Stimulated activated naive CD8-positive, alpha-beta T cell treated with anti-CD3 and anti-CD28 coated beads, Interleukin-15, Interleukin-2, amounts not matched to agents 100 ng/mL and 50 ng/mL, for 24 hours (primary cell): ENCODE data around the gene RNF152.

Source experiments
- H3K27ac Mint-ChIP-seq: one replicate; pipeline ENCODE4 v1.8.0; 2021; ENCODE audit warnings: mild to moderate bottlenecking, mixed read lengths
- H3K27me3 Mint-ChIP-seq: one replicate; pipeline ENCODE4 v1.8.0; 2021; ENCODE audit warnings: mixed read lengths
- H3K36me3 Mint-ChIP-seq: one replicate; pipeline ENCODE4 v1.8.0; 2021; ENCODE audit warnings: low read depth, mixed read lengths
- H3K4me1 Mint-ChIP-seq: one replicate; pipeline ENCODE4 v1.8.0; 2021; ENCODE audit warnings: low read depth, mixed read lengths
- H3K4me3 Mint-ChIP-seq: one replicate; pipeline ENCODE4 v1.8.0; 2021; ENCODE audit warnings: mild to moderate bottlenecking, mixed read lengths
- H3K9me3 Mint-ChIP-seq: one replicate; pipeline ENCODE4 v1.8.0; 2021; ENCODE audit warnings: mixed read lengths

Gene RNF152

DNA sequence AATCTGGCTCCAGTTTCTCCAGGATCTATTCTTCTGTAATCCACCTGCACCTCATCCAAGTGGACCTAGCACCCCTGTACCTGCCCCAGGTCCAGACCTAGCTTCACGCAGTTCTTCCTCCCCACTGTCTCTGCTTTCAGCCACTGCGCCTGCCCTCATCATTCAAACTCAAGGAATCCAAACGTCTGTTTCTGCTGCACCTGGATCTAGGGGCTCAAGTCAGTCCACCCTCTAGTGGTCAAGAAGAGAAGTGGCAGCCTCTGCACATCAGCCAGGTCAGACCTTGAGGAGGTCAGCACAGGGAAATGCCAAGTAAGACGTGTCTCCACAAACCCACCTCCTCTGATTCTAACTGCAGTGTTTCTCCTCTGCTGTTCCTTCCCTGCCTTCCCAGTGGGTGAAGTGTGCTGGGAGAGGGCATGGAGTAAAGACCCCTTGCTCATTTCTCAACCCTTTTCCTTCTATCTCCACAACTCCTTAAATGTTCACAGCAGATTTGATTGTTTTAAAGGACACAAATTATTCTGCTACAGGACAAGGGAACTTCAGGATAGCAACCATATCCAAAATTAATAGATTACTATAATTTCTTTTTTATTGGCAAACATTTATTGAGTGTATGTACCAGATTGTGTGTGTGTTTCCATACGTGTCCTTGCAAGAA is 8.6 kb upstream of the RNF152 start:
- Mint-ChIP-seq H3K4me3 (no peak overlapping the region), H3K27me3 (peaks cover 40% of the 10 kb centered on the region), H3K9me3 (no peaks in the 10 kb centered on the region), H3K36me3 (no peaks in the 10 kb centered on the region), H3K27ac (no peak overlapping the region), H3K4me1 (no peaks in the 10 kb centered on the region)

DNA sequence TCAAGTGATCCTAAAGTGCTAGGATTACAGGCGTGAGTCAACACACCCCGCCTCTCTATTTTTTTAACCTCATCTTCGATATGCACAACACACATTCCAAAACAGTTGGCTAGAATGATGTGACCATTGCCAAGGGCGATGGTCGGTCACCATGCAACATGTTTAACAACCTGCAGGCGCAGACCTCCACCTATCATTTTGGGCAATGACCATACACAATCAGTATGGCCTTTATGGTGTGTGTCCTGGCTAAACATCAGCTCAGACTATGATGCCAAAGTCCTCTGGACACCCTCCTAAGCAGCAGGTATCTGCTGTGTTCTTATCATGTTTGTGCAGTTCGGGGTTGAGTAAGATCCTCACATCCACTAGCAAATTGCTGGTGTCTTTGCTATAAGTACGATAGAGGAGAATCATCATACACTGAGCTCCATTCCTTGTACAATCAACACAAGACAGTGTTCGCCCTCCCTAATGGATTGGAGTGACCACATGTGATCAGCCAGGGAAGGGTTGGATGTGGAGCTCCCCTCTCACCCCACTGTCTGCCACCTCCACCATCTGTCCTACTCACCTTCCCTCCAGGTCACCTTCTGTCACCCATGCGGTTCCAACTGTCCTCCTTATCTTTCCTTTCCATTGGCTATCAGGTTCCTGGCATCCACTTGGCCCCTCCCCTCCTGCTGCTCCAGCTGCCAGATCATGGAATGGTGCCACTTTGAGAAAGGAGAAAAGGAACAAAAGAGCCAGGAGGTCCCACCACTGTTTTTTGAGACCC is 7.9 kb upstream of the RNF152 start:
- Mint-ChIP-seq H3K4me1 (no peaks in the 10 kb centered on the region), H3K36me3 (no peaks in the 10 kb centered on the region), H3K27me3 (peaks cover 43% of the 10 kb centered on the region), H3K4me3 (no peak overlapping the region), H3K9me3 (no peaks in the 10 kb centered on the region), H3K27ac (no peak overlapping the region)

DNA sequence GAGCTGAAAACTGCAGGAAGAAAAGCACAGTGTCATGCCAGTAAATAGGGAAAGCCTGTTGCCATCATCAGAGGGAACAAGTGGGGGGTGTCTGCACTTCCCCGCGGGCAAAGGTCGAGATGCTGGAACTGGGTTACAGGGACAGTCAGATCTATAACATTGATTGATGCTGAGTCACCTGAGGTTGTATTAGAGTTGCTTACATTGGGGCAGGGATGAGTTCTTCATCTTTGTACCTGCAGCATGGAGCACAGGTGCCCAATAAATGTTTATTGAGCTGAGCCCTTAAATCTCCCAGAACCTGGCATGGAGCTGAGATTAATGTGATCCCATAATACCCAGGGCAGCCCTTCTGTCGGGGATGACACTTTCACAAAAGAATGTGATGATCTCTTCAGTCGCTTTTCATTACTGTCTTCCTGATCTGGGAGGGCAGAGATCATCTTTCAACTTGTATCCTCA is 5.9 kb upstream of the RNF152 start:
- no peak overlapping the region for H3K27ac Mint-ChIP-seq
- no peaks in the 10 kb centered on the region for H3K9me3 Mint-ChIP-seq
- peaks cover 42% of the 10 kb centered on the region for H3K27me3 Mint-ChIP-seq
- no peaks in the 10 kb centered on the region for H3K36me3 Mint-ChIP-seq
- H3K4me1 Mint-ChIP-seq, result peaks cover 5% of the 10 kb centered on the region
- no peak overlapping the region for H3K4me3 Mint-ChIP-seq

DNA sequence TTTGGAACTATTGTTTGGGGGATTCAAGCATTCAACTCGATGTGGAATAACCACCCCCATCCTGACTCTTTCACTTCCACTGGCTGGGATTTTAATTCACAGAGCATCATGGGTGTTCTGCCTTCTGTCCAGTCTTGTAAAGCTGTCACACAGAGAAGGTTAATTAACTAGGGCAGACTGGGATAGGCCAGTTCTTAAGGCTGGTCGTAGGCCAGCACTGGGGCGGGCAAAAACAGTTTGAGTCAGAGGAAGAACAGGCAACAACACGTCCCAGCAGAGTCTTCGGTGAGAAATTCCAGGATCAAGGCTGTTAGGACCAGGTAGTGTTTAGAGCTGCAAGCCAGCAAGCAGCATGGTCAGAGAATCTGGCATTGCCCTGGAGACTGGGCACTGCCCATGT is 4.0 kb upstream of the RNF152 start:
- Mint-ChIP-seq H3K4me3 (no peak overlapping the region), H3K9me3 (no peaks in the 10 kb centered on the region), H3K4me1 (peaks cover 14% of the 10 kb centered on the region), H3K36me3 (no peaks in the 10 kb centered on the region), H3K27ac (no peak overlapping the region), H3K27me3 (peaks cover 52% of the 10 kb centered on the region)

DNA sequence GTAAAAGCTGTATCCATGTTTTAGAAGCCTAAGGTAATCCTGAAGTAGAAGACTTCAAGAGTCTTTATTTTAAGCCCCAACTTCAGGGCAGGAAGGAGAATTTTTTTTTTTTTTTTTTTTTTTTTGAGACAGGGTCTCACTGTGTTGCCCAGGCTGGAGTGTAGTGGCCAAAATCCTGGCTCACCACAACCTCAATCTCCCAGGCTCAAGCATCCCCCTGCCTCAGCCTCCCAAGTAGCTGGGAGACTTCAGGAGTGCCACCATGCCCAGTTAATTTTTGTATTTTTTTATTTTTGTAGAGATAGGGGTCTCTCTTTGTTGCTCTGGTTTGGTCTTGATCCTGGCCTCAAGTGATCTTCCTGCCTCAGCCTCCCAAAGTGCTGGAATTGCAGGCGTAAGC is 3.3 kb upstream of the RNF152 start:
- Mint-ChIP-seq H3K27me3 (peaks cover 53% of the 10 kb centered on the region), H3K36me3 (no peaks in the 10 kb centered on the region), H3K9me3 (no peaks in the 10 kb centered on the region), H3K4me3 (no peak overlapping the region), H3K4me1 (peaks cover 14% of the 10 kb centered on the region), H3K27ac (no peak overlapping the region)

DNA sequence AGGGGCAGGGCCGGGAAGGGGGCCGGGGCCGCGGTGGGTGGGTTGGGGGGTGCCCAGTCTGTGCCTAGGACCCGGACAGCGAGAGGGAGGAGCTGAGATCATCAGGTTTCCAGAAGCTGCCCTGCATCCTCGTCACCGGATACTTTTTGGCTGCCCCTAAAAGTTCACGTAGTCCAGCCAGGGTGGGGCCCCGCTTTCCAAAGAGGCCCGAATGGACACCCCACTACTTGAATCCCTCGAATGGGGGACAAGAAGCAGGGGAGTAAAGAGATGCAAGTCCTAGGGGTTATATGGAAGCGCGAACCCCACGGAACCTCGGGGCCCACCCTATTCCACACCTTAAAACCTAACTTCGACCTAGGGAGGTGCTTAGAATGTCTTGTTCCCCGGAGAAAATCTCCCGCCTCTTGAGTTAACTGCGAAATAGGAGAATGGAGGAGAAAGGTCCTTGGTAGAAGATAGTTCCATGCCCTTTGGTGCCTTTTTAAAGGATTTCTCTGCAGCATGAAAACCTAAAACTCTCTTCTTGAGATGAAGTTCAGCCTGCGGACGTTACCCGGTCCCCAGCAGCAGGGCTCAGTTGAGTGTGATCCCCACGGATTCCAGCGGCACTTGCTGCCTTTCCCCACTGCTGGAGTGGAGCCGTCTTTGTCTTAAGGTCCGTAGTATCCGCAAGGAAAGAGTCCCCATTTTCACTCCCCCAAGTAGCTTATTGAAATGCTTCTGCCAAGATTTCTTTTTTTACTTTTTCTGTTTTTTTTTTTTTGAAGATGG is 2.1 kb upstream of the RNF152 start:
- H3K4me1 Mint-ChIP-seq, result peaks cover 14% of the 10 kb centered on the region
- H3K27ac Mint-ChIP-seq, result no peak overlapping the region
- H3K4me3 Mint-ChIP-seq, result peak overlapping the region; percentile 81
- peaks cover 62% of the 10 kb centered on the region for H3K27me3 Mint-ChIP-seq
- no peaks in the 10 kb centered on the region for H3K36me3 Mint-ChIP-seq
- no peaks in the 10 kb centered on the region for H3K9me3 Mint-ChIP-seq

DNA sequence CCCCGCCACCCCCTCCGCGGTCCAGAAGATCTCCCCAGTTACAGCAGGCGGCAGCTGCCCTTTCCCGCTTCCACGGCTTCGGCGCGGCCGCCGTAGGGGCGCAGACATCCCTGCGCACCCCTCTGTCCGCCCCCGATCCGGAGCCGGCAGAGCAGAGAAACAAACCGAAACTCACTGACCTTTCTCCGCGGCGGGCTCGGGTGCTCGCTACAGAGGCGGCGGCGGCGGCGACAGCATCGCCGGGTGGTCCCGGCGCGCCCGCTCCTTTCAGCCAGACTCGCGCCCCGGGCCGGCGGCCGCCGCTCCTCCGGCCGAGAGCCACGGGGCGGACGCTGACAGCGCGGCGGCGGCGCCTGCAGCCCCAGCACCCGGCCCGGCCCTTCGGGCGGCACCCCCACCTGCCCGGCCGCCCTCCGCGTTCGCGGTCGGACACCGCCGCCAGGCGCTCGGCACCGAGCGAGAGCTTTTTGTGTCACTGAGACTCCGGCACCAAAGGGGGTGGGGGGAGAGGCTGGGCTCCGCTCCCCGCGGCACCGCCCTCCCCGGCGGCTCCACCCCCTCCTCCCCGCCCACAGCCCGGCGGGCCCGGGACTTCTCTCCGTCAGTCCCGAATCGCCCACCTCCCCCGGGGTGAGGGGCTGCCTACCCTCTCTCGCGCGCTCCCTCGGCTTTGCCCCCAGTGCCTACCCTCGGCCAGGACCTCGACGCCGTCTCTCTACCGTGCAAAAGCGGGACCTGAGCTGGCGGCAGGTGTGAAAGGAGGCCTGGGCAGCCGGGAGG is 1.4 kb upstream of the RNF152 start:
- Mint-ChIP-seq H3K9me3 (no peaks in the 10 kb centered on the region), H3K27ac (no peak overlapping the region), H3K4me1 (peaks cover 14% of the 10 kb centered on the region), H3K27me3 (peaks cover 62% of the 10 kb centered on the region), H3K36me3 (no peaks in the 10 kb centered on the region), H3K4me3 (peak overlapping the region; percentile 81)

DNA sequence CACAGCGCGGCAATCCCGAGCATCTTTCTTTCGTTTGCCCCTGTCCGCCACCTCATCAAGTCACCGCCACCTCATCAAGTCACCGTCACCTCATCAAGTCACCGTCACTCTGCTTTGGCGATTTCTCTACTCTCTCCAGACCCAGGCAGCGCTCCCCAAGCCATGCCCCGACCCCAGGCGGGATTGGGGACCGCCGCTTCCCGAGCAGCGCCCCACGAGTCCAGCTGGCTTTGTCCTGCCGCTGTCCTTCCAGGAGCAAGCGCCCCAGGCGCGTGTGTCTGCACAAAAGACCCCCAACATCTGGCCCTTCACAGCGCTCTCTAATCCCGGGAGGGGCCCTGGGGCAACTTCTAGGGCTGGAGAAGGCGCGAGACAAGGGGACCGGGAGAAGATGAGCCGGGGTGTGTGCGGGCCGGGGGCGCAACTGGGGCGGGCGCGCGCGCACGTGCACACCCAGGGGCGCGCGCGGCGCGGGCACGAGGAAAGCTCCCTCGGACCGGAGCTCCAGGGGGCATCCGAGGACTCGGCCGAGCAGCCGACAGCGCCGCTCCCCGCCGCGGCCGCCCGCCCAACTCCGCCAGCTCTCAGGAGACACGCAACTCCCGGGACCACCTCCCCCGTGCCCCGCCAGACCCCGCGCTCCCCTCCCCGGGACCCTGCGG is 633 bp upstream of the RNF152 start:
- no peak overlapping the region for H3K27ac Mint-ChIP-seq
- H3K36me3 Mint-ChIP-seq, result no peaks in the 10 kb centered on the region
- H3K9me3 Mint-ChIP-seq, result no peaks in the 10 kb centered on the region
- H3K4me3 Mint-ChIP-seq, result peak overlapping the region; percentile 81
- H3K4me1 Mint-ChIP-seq, result peaks cover 14% of the 10 kb centered on the region
- peaks cover 55% of the 10 kb centered on the region for H3K27me3 Mint-ChIP-seq

DNA sequence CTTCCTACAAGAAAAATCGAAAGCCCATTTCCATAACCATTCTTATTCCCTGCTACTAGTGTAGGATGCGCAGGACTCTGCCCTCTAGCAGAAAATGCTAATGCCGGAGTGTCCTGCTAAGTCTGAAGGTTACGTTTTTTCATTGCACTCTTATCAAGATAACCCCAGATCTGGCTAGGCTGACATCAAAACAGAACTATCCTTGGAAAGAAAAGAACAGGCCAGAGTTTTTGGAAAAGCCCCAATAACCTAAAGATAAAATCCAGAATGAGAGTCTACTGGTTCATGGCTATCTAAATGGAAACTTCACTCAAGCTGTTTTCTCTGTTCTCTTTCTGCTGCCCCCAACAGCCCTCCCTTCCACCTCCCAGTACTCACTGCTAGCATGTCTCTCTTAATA is 913 bp downstream of the RNF152 start:
- Mint-ChIP-seq H3K36me3 (no peaks in the 10 kb centered on the region), H3K9me3 (no peaks in the 10 kb centered on the region), H3K4me3 (no peak overlapping the region), H3K4me1 (peaks cover 14% of the 10 kb centered on the region), H3K27me3 (peaks cover 44% of the 10 kb centered on the region), H3K27ac (no peak overlapping the region)

DNA sequence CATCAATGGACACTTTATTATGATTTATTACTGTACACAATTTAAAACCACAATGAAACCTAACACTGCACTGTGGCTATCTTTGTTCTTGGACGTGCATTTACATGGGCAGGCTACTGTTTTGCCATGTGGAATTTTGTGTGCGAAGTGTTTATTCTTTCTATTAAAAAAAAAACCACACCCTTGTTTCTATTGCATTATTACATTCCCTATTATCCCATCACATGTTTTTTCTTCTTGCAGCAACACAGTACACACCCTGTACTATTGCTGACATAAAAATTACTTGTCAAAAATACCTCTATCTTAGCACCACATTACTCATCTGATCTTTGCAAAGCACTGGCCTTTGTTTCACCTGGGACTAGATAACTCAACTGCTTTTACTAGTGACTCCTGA is 1.5 kb downstream of the RNF152 start:
- Mint-ChIP-seq H3K27me3 (peaks cover 38% of the 10 kb centered on the region), H3K9me3 (no peaks in the 10 kb centered on the region), H3K36me3 (no peaks in the 10 kb centered on the region), H3K4me3 (no peak overlapping the region), H3K27ac (no peak overlapping the region), H3K4me1 (peaks cover 14% of the 10 kb centered on the region)

DNA sequence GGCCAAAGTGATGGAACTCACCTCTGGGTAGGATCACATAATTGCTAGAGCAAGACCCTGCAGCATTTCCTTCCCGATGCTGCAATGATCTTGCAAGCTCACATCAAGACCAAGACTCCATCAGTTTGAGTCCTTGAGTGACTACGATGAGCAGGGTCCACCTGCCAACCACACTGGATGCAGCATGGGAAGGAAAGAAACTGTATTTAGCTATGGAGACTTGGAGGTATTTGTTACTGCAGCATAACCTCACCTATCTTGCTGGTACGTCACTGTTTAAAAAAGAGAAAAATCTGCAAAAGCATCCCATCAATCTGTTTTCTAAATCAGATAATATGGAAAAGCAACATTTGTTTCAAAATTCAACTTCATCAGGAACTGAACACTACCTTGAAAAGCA is 2.5 kb downstream of the RNF152 start:
- H3K4me1 Mint-ChIP-seq, result peaks cover 14% of the 10 kb centered on the region
- H3K4me3 Mint-ChIP-seq, result no peak overlapping the region
- peaks cover 37% of the 10 kb centered on the region for H3K27me3 Mint-ChIP-seq

DNA sequence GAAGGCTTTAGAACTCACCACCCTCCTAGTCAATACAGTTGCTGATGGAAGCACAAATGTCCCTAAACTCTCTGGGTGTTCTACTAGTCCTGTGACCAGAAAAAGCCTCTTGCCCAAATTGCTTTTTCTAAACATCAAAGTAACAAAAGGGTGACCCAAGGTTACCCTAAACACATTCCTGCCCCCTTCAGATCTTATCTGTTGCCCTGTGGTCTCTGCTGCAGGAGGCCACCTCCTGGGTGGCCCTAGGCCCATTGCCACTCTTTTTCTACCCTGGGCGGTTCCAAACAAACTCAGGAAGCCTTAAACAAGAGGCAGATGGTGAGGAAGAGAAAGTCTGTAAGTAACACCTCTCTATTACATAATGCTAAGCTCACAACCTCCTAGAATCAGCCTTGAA is 3.3 kb downstream of the RNF152 start:
- Mint-ChIP-seq H3K27ac (no peak overlapping the region), H3K4me1 (peaks cover 9% of the 10 kb centered on the region), H3K27me3 (peaks cover 32% of the 10 kb centered on the region), H3K36me3 (no peaks in the 10 kb centered on the region), H3K4me3 (no peak overlapping the region), H3K9me3 (no peaks in the 10 kb centered on the region)

More for the DNA sequence above, 2.5 kb downstream of the RNF152 start:
- Mint-ChIP-seq H3K36me3 (no peaks in the 10 kb centered on the region), H3K27ac (no peak overlapping the region), H3K9me3 (no peaks in the 10 kb centered on the region)

DNA sequence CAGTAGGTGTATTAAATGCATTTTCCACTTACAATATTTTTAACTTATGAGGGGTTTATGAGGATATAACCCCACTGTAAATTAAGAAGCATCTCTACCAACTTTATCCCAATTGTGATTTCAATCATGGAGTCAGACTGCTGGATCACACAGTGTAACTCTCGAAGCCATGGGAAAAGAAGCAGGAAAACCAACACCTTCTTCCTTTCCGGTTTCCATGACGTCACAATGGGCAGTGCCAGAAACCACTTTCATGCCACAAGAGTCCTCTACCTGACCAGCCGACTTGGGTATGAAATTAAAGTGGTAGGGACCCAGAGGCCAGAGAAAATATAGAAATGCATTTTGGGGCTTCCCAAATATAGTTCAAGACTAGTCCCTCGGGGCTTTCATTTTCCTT is 4.2 kb downstream of the RNF152 start:
- H3K4me3 Mint-ChIP-seq, result no peak overlapping the region
- H3K36me3 Mint-ChIP-seq, result no peaks in the 10 kb centered on the region
- peaks cover 32% of the 10 kb centered on the region for H3K27me3 Mint-ChIP-seq
- no peaks in the 10 kb centered on the region for H3K9me3 Mint-ChIP-seq
- no peak overlapping the region for H3K27ac Mint-ChIP-seq
- H3K4me1 Mint-ChIP-seq, result peaks cover 9% of the 10 kb centered on the region

DNA sequence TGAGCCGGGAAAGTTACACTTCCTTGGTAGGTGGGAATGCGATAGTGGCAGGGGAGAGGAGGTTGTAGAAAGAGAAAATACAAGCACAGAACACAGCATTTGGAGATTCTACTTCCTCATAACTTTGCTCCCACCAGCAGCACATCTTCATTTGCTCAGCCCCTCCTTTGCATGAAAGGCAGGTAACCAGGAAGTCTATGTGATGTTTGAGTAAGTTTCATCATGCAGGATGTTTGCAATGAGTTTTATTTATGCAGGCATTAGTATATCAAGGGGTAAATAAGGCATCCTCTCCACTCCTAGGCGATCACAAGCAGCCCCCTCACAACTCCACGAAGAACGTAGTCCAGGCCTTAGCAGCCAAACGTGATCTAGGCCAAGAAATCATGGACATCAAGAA is 5.0 kb downstream of the RNF152 start:
- Mint-ChIP-seq H3K27me3 (peaks cover 26% of the 10 kb centered on the region), H3K36me3 (no peaks in the 10 kb centered on the region), H3K4me3 (no peak overlapping the region), H3K27ac (no peak overlapping the region), H3K4me1 (peaks cover 3% of the 10 kb centered on the region), H3K9me3 (no peaks in the 10 kb centered on the region)
